ENCODE measurements around the gene DKK3. TPM values are rescaled to one million over a fixed set of nuclear protein-coding genes. Genes with fewer than 3 reads are reported as not detected.

The DKK3 gene
- total RNA-seq, 1 donor: 72.4 TPM

DNA sequence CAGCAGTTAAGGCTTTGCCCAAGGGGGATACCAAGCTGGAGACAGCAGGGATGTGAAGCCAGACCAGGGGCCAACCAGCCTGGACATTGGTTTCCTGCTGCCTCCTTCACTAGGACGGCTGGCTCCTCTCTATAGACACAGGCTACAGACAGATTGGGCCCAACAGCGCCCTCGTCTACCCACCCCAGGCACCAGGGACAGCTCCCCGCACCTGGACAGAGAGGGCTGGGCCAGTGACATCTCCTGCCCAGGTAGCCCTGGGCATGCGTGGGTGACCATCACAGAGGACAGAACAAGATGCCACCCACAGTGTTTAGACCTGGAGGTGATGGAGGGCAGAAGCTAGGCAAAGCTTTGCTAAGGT lies 1.2 kb downstream of the DKK3 start:
- peaks cover 44% of the 10 kb centered on the region for H3K27me3 ChIP-seq (ENCODE audit: insufficient read depth, low read length)
- H3K4me2 ChIP-seq (ENCODE audit: insufficient read depth, low read length): no peak overlapping the region
- TF ChIP-seq, protein P1, sequence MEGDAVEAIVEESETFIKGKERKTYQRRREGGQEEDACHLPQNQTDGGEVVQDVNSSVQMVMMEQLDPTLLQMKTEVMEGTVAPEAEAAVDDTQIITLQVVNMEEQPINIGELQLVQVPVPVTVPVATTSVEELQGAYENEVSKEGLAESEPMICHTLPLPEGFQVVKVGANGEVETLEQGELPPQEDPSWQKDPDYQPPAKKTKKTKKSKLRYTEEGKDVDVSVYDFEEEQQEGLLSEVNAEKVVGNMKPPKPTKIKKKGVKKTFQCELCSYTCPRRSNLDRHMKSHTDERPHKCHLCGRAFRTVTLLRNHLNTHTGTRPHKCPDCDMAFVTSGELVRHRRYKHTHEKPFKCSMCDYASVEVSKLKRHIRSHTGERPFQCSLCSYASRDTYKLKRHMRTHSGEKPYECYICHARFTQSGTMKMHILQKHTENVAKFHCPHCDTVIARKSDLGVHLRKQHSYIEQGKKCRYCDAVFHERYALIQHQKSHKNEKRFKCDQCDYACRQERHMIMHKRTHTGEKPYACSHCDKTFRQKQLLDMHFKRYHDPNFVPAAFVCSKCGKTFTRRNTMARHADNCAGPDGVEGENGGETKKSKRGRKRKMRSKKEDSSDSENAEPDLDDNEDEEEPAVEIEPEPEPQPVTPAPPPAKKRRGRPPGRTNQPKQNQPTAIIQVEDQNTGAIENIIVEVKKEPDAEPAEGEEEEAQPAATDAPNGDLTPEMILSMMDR (IDR thresholded peaks at IDR 0.05; ENCODE audit: extremely low read depth, low read depth, low read length): no peak
- DNase-seq (ENCODE audit: insufficient read length, low spot score, missing footprints): no peak
- no peaks in the 10 kb centered on the region for H4K20me1 ChIP-seq (ENCODE audit: insufficient read depth, low read length)
- H3K4me1 ChIP-seq (ENCODE audit: insufficient read depth, low read length): no peaks in the 10 kb centered on the region
- no peak overlapping the region for H2AFZ ChIP-seq (ENCODE audit: low read length)
- no peaks in the 10 kb centered on the region for H3K36me3 ChIP-seq (ENCODE audit: insufficient read depth, low read length)
- no peaks in the 10 kb centered on the region for H3K9me3 ChIP-seq (ENCODE audit: low read depth, low read length)
- no peak overlapping the region for H3K27ac ChIP-seq (ENCODE audit: low read depth, low read length)
- H3K4me3 ChIP-seq (ENCODE audit: insufficient read depth, low read length): no peak overlapping the region
- H3K79me2 ChIP-seq (ENCODE audit: insufficient read depth, low read length): no peaks in the 10 kb centered on the region

DNA sequence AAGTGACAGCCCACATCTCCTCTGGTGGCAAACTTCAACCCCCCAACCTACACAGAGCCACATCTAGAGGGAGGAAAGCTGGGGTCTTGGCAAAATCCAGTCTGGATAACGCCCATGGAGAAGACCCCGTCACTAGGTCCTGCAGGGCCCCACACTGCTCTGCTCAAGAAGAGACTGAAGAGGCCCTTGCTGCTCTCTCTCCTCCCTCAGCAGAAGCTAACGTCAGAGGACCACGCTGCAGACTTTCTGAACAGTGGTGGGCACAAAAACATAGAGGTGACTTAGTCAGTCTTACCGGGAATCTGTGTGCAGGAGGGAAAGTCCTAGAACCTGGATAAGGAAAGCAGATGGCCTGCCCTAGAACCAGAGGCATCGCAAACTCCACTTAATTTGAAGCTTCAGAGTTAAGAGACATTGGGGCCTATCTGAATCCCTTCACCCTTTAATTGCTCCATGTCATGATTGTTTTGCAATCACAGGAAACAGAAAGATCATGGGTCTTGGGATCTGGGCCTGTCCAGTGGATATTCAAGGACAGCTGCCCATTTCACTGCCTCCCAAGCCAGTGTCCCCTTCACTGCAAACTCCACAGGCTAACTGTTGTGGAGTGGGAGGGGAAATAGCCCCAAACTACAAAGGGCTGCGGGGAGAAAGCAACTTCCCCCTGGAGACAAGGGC lies 1.7 kb downstream of the DKK3 start:
- Histone ChIP-seq H3K9me3 (ENCODE audit: low read depth, low read length) (no peaks in the 10 kb centered on the region), H3K27ac (ENCODE audit: low read depth, low read length) (no peak overlapping the region), H3K79me2 (ENCODE audit: insufficient read depth, low read length) (no peaks in the 10 kb centered on the region), H3K27me3 (ENCODE audit: insufficient read depth, low read length) (peaks cover 44% of the 10 kb centered on the region), H3K36me3 (ENCODE audit: insufficient read depth, low read length) (no peaks in the 10 kb centered on the region), H3K4me2 (ENCODE audit: insufficient read depth, low read length) (no peak overlapping the region), H2AFZ (ENCODE audit: low read length) (no peak overlapping the region), H3K4me1 (ENCODE audit: insufficient read depth, low read length) (no peaks in the 10 kb centered on the region), H4K20me1 (ENCODE audit: insufficient read depth, low read length) (no peaks in the 10 kb centered on the region), H3K4me3 (ENCODE audit: insufficient read depth, low read length) (no peak overlapping the region)
- DNase-seq (ENCODE audit: insufficient read length, low spot score, missing footprints): no peak
- TF ChIP-seq, protein P1 (IDR thresholded peaks at IDR 0.05; ENCODE audit: extremely low read depth, low read depth, low read length): no peak

DNA sequence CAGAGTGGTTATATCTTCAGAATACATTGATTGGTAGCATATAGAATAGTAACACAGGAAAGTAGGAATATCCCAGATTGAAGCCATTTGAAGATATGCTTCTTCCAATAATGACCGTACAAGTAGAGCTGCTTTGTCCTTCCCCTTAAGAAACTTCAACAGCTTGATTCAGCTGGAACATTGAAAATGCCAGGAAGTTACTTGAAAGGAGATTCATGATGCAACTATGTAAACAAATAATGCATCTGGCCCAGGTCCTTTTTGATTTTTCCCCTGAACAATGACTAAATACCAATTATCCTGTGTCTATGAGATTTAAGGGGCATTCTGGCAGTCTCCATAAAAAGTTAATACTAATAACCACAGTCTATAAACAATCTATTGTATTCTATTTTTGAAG lies 3.0 kb downstream of the DKK3 start:
- Histone ChIP-seq H3K36me3 (ENCODE audit: insufficient read depth, low read length) (no peaks in the 10 kb centered on the region), H3K9me3 (ENCODE audit: low read depth, low read length) (no peaks in the 10 kb centered on the region), H3K27ac (ENCODE audit: low read depth, low read length) (no peak overlapping the region), H3K4me3 (ENCODE audit: insufficient read depth, low read length) (no peak overlapping the region), H3K4me2 (ENCODE audit: insufficient read depth, low read length) (no peak overlapping the region), H4K20me1 (ENCODE audit: insufficient read depth, low read length) (no peaks in the 10 kb centered on the region), H3K27me3 (ENCODE audit: insufficient read depth, low read length) (peaks cover 33% of the 10 kb centered on the region), H3K79me2 (ENCODE audit: insufficient read depth, low read length) (no peaks in the 10 kb centered on the region), H2AFZ (ENCODE audit: low read length) (no peak overlapping the region), H3K4me1 (ENCODE audit: insufficient read depth, low read length) (no peaks in the 10 kb centered on the region)
- DNase-seq (ENCODE audit: insufficient read length, low spot score, missing footprints): no peak
- TF ChIP-seq, protein P1 (IDR thresholded peaks at IDR 0.05; ENCODE audit: extremely low read depth, low read depth, low read length): no peak

DNA sequence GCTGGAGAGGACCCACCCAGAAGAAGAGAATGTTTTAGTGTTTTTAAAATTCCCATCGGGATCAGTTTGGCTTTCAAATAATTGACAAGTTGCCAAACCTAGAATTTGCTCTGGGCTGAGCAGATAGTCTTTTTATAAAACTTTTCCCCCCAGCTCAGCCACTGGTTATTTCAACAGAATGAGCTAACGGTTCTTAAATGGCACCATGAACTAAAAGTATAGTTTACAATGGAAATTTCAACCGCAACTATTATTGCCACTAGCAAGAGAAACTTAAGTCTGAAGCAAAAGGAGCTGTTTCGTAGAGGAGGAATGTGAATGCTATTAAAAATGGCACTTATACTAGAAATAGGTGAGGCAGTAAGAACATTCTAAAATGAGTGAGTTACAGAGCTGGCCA lies 3.4 kb downstream of the DKK3 start:
- H3K4me3 ChIP-seq (ENCODE audit: insufficient read depth, low read length): no peak overlapping the region
- H3K27ac ChIP-seq (ENCODE audit: low read depth, low read length): no peak overlapping the region
- TF ChIP-seq, protein P1 (IDR thresholded peaks at IDR 0.05; ENCODE audit: extremely low read depth, low read depth, low read length): no peak
- H3K9me3 ChIP-seq (ENCODE audit: low read depth, low read length): no peaks in the 10 kb centered on the region
- H3K36me3 ChIP-seq (ENCODE audit: insufficient read depth, low read length): no peaks in the 10 kb centered on the region
- H4K20me1 ChIP-seq (ENCODE audit: insufficient read depth, low read length): no peaks in the 10 kb centered on the region
- DNase-seq (ENCODE audit: insufficient read length, low spot score, missing footprints): no peak
- H3K4me2 ChIP-seq (ENCODE audit: insufficient read depth, low read length): no peak overlapping the region
- H3K4me1 ChIP-seq (ENCODE audit: insufficient read depth, low read length): no peaks in the 10 kb centered on the region
- H3K79me2 ChIP-seq (ENCODE audit: insufficient read depth, low read length): no peaks in the 10 kb centered on the region
- H3K27me3 ChIP-seq (ENCODE audit: insufficient read depth, low read length): peaks cover 29% of the 10 kb centered on the region
- no peak overlapping the region for H2AFZ ChIP-seq (ENCODE audit: low read length)

All from osteoblast (primary cell).